ENCODE results near the gene KCNQ4. TPM values are rescaled to one million over a fixed set of nuclear protein-coding genes. Genes with fewer than 3 reads are reported as not detected.

The KCNQ4 gene
- polyA plus RNA-seq, 3 donors, result 0.13 TPM; not detected in 2

DNA sequence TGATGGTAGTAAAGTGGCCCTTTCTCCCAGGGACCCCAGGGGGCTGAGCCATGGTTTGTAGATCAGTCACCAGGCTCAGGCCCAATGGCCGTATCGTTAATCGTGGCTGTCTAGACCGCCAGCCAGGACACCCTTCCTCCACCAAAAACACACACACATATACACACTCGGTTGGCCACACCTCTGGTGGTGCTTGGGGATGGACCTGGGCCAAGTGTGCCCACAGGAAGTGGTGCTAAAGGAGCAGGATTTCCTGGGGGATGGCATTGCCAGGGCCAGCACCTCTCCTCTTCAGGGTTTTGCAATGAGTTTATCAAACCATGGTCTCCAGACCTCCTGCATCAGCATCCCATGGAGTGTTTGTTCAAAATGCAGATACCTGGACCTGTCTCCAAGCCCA is 42.4 kb downstream of the KCNQ4 start:
- Mint-ChIP-seq H3K9me3 (no peaks in the 10 kb centered on the region), H3K4me3 (no peak overlapping the region), H3K27me3 (ENCODE audit: low read depth in 3 of 3) (peaks cover 0 to 2% (median 2%) of the 10 kb centered on the region in 3 donors), H3K4me1 (peaks cover 20% of the 10 kb centered on the region), H3K27ac (peak overlapping the region in 1 of 7 donors; percentile 54), H3K36me3 (no peaks in the 10 kb centered on the region)
- Histone ChIP-seq H3K4me3 (replicated peaks in 1 of 3; ENCODE audit: low read depth in 2 of 3, low read length in 3 of 3) (no peak overlapping the region), H3K4me1 (ENCODE audit: control insufficient read depth in 1 of 2, insufficient read depth in 2 of 2, low read length in 2 of 2) (peaks cover 15 to 18% of the 10 kb centered on the region in 2 donors), H3K9ac (ENCODE audit: insufficient read depth, low read length, poor library complexity, severe bottlenecking) (no peak overlapping the region), H3K79me2 (ENCODE audit: insufficient read depth, low read length) (no peaks in the 10 kb centered on the region), H3K27ac (ENCODE audit: low read depth in 1 of 2, low read length in 2 of 2) (no peak overlapping the region), H3K9me3 (replicated peaks in 1 of 2; ENCODE audit: control insufficient read depth in 1 of 2, insufficient read depth in 1 of 2, low read length in 2 of 2) (no peaks in the 10 kb centered on the region), H3K36me3 (replicated peaks in 1 of 2; ENCODE audit: control insufficient read depth in 1 of 2, insufficient read depth in 2 of 2, low read length in 2 of 2) (no peaks in the 10 kb centered on the region), H3K27me3 (ENCODE audit: control insufficient read depth in 2 of 2, insufficient read depth in 2 of 2, low read length in 2 of 2) (no peaks in the 10 kb centered on the region), H4K20me1 (ENCODE audit: insufficient read depth, low read length) (no peaks in the 10 kb centered on the region), H2AFZ (ENCODE audit: insufficient read depth, low read depth, low read length, poor library complexity, severe bottlenecking) (no peak overlapping the region), H3K4me2 (replicated peaks; ENCODE audit: extremely low read depth, low read length, poor library complexity, severe bottlenecking) (no peak overlapping the region)
- no peak for DNase-seq
- TF ChIP-seq, protein P1, sequence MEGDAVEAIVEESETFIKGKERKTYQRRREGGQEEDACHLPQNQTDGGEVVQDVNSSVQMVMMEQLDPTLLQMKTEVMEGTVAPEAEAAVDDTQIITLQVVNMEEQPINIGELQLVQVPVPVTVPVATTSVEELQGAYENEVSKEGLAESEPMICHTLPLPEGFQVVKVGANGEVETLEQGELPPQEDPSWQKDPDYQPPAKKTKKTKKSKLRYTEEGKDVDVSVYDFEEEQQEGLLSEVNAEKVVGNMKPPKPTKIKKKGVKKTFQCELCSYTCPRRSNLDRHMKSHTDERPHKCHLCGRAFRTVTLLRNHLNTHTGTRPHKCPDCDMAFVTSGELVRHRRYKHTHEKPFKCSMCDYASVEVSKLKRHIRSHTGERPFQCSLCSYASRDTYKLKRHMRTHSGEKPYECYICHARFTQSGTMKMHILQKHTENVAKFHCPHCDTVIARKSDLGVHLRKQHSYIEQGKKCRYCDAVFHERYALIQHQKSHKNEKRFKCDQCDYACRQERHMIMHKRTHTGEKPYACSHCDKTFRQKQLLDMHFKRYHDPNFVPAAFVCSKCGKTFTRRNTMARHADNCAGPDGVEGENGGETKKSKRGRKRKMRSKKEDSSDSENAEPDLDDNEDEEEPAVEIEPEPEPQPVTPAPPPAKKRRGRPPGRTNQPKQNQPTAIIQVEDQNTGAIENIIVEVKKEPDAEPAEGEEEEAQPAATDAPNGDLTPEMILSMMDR (IDR thresholded peaks at IDR 0.05), result no peak
- no CpG with 5 or more reads among the region's 5 CpGs for WGBS (ENCODE audit: insufficient coverage)
- intact Hi-C loops (cut with micrococcal nuclease), result no loop called here

DNA sequence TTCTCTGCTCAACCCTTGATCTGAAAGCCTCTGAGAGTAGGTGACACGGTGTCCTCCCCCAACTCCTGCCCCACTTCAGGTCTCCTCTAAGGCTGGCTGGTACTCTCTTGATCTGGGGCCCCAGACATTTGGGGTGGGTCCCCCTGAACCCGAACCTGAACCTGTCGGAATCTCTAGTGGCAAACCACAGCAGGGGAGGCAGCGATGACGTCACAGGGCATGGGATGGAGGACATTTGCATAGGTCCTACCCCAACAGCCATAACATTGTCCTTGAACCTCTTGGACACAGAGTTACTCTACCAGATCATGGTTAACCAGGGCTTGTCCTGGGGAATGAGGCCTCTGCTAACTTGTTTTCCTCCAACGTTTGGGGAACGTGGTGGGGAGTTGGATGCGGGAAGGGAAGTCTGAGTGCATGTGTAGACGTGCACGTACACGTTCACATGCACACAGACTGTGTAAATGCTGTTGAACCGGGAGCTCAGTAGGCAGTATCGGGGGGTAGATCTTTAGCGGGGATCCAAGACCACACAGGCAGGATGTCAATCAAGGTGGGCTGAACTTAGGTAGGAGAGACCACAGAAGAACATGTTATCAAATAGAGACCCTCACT is 46.2 kb downstream of the KCNQ4 start:
- no peak overlapping the region for H3K4me3 ChIP-seq (replicated peaks in 1 of 3; ENCODE audit: low read depth in 2 of 3, low read length in 3 of 3)
- Mint-ChIP-seq H3K27ac (no peak overlapping the region), H3K36me3 (no peaks in the 10 kb centered on the region), H3K27me3 (ENCODE audit: low read depth in 3 of 3) (peaks cover 0 to 6% (median 2%) of the 10 kb centered on the region in 3 donors), H3K9me3 (no peaks in the 10 kb centered on the region), H3K4me1 (peaks cover 19% of the 10 kb centered on the region), H3K4me3 (no peak overlapping the region)
- no peak overlapping the region for H3K9ac ChIP-seq (ENCODE audit: insufficient read depth, low read length, poor library complexity, severe bottlenecking)
- intact Hi-C loops (cut with micrococcal nuclease), result no loop called here
- no peaks in the 10 kb centered on the region for H4K20me1 ChIP-seq (ENCODE audit: insufficient read depth, low read length)
- H3K36me3 ChIP-seq (replicated peaks in 1 of 2; ENCODE audit: control insufficient read depth in 1 of 2, insufficient read depth in 2 of 2, low read length in 2 of 2), result no peaks in the 10 kb centered on the region
- 90% methylated on average over 11 of the region's 14 CpGs for WGBS (ENCODE audit: insufficient coverage)
- H2AFZ ChIP-seq (ENCODE audit: insufficient read depth, low read depth, low read length, poor library complexity, severe bottlenecking), result no peak overlapping the region
- no peaks in the 10 kb centered on the region for H3K79me2 ChIP-seq (ENCODE audit: insufficient read depth, low read length)
- H3K9me3 ChIP-seq (replicated peaks in 1 of 2; ENCODE audit: control insufficient read depth in 1 of 2, insufficient read depth in 1 of 2, low read length in 2 of 2), result no peaks in the 10 kb centered on the region
- peaks cover 15 to 16% of the 10 kb centered on the region in 2 donors for H3K4me1 ChIP-seq (ENCODE audit: control insufficient read depth in 1 of 2, insufficient read depth in 2 of 2, low read length in 2 of 2)
- H3K27ac ChIP-seq (ENCODE audit: low read depth in 1 of 2, low read length in 2 of 2), result no peak overlapping the region
- DNase-seq, result no peak
- H3K4me2 ChIP-seq (replicated peaks; ENCODE audit: extremely low read depth, low read length, poor library complexity, severe bottlenecking), result no peak overlapping the region
- H3K27me3 ChIP-seq (ENCODE audit: control insufficient read depth in 2 of 2, insufficient read depth in 2 of 2, low read length in 2 of 2), result no peaks in the 10 kb centered on the region
- TF ChIP-seq, protein P1 (IDR thresholded peaks at IDR 0.05), result no peak

Measured in CD14-positive monocyte (primary cell).